ENCODE measurements around the gene TLR4. TPM values are rescaled to one million over a fixed set of nuclear protein-coding genes. Genes with fewer than 3 reads are reported as not detected.

The TLR4 gene
- total and polyA plus RNA-seq, 9 of the 15 experiments (the other 6 are each of a cell fraction or from before 2014, with no cell fraction given): 0.02 TPM; not detected in 8

- no peak for TF ChIP-seq ARID1B (IDR thresholded peaks at IDR 0.05)
- TF ChIP-seq, protein P1, sequence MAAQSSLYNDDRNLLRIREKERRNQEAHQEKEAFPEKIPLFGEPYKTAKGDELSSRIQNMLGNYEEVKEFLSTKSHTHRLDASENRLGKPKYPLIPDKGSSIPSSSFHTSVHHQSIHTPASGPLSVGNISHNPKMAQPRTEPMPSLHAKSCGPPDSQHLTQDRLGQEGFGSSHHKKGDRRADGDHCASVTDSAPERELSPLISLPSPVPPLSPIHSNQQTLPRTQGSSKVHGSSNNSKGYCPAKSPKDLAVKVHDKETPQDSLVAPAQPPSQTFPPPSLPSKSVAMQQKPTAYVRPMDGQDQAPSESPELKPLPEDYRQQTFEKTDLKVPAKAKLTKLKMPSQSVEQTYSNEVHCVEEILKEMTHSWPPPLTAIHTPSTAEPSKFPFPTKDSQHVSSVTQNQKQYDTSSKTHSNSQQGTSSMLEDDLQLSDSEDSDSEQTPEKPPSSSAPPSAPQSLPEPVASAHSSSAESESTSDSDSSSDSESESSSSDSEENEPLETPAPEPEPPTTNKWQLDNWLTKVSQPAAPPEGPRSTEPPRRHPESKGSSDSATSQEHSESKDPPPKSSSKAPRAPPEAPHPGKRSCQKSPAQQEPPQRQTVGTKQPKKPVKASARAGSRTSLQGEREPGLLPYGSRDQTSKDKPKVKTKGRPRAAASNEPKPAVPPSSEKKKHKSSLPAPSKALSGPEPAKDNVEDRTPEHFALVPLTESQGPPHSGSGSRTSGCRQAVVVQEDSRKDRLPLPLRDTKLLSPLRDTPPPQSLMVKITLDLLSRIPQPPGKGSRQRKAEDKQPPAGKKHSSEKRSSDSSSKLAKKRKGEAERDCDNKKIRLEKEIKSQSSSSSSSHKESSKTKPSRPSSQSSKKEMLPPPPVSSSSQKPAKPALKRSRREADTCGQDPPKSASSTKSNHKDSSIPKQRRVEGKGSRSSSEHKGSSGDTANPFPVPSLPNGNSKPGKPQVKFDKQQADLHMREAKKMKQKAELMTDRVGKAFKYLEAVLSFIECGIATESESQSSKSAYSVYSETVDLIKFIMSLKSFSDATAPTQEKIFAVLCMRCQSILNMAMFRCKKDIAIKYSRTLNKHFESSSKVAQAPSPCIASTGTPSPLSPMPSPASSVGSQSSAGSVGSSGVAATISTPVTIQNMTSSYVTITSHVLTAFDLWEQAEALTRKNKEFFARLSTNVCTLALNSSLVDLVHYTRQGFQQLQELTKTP (IDR thresholded peaks at IDR 0.05; ENCODE audit: low read depth in 1 of 2, partially characterized antibody in 2 of 2): no peak
- TF ChIP-seq ZNF174 (CRISPR knock-in tag; IDR thresholded peaks at IDR 0.05): no peak
- TF ChIP-seq POLR3G (IDR thresholded peaks at IDR 0.05; ENCODE audit: extremely low read depth, insufficient read length, insufficient replicate concordance): no peak
- TF ChIP-seq HNRNPLL (IDR thresholded peaks at IDR 0.05; ENCODE audit: low read depth, low read length, poor library complexity, severe bottlenecking): no peak
- TF ChIP-seq RERE (CRISPR knock-in tag; IDR thresholded peaks at IDR 0.05; ENCODE audit: borderline replicate concordance): no peak
Measured at GRCh38 chr9:117677572-117677971, 26.6 kb upstream of the TLR4 start (continued).

Measured in K562 (cell line).